ENCODE data around the gene PLCL2.

- TF ChIP-seq EZH2 (IDR thresholded peaks at IDR 0.05; ENCODE audit: borderline replicate concordance, low read length) (no peak), CTCF (conservative IDR thresholded peaks at IDR 0.05 in 1 of 2, IDR thresholded peaks at IDR 0.05 in 1 of 2; ENCODE audit: extremely low read depth in 1 of 2, insufficient read depth in 1 of 2, low read depth in 1 of 2, low read length in 2 of 2) (no peak)
These were observed 107.4 kb downstream of the PLCL2 start for GRCh38 chr3:16992198-16992597.

All from mammary epithelial cell (primary cell).